ENCODE data around the gene DBNL.

DNA sequence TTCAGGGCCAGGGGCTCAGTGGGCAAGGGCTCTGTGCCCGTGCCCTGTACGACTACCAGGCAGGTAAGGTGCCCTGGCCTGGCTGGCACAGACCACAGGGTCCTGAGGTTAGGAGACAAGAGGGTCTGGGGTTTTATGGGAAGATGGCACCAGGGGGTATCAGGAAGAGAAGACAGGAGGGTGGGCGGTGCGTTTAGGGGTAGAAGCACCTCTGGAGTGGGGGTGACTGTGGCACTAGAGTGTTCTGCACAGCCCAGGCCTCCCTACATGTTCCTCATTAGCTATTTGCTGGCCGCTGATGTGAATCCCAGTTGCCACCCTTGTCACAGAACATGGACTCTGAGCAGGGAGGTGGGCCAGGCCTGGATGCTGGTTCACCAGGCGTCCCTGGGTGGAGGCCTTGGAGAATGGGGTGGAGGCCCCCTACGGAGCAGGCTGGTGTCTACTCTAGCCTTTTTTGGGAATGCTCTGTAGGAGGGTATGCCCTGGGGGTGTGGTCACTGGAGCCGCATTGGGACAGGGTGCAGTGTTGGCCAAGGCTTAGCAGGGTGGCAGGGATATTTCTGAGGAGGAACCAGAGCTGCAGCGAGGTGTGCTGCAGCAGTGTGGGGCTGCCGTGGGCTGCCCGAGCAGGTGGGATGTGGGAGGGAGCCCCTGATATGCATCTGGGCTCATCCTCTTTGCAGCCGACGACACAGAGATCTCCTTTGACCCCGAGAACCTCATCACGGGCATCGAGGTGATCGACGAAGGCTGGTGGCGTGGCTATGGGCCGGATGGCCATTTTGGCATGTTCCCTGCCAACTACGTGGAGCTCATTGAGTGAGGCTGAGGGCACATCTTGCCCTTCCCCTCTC lies 15.8 kb downstream of the DBNL start:
- TF ChIP-seq FOXK2 (IDR thresholded peaks at IDR 0.05) = no peak
- no peak for TF ChIP-seq HDGF (IDR thresholded peaks at IDR 0.05; ENCODE audit: borderline replicate concordance)

Data from HEK293T (cell line).